ENCODE measurements around the gene RPS27A.

The RPS27A gene

DNA sequence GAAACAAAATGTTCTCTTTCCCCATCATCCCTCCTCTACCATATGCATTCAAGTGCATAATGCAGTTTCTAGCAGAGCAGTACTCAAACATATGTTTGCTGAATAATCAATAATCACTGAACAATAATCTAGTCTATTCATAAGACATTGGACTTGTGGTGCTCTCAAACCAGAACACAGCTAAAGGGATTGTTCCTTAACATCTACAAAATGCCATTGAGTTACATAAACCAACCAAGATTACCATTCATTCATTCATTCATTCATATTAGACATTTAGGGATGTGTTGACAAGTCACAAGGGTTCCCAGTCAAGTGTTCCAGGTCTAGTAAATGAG is 4.3 kb upstream of the RPS27A start:
- H3K27me3 ChIP-seq: no peaks in the 10 kb centered on the region
- peaks cover 22 to 24% of the 10 kb centered on the region in 2 experiments for H3K4me1 ChIP-seq (ENCODE audit: control insufficient read depth in 1 of 2, insufficient read depth in 1 of 2, low read depth in 1 of 2, low read length in 1 of 2)
- TF ChIP-seq, protein P1, sequence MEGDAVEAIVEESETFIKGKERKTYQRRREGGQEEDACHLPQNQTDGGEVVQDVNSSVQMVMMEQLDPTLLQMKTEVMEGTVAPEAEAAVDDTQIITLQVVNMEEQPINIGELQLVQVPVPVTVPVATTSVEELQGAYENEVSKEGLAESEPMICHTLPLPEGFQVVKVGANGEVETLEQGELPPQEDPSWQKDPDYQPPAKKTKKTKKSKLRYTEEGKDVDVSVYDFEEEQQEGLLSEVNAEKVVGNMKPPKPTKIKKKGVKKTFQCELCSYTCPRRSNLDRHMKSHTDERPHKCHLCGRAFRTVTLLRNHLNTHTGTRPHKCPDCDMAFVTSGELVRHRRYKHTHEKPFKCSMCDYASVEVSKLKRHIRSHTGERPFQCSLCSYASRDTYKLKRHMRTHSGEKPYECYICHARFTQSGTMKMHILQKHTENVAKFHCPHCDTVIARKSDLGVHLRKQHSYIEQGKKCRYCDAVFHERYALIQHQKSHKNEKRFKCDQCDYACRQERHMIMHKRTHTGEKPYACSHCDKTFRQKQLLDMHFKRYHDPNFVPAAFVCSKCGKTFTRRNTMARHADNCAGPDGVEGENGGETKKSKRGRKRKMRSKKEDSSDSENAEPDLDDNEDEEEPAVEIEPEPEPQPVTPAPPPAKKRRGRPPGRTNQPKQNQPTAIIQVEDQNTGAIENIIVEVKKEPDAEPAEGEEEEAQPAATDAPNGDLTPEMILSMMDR (IDR thresholded peaks at IDR 0.05): no peak
- H3K27ac ChIP-seq: peak overlapping the region; percentile 71
- peak overlapping the region in 1 of 2 experiments; percentile 21 for H3K4me3 ChIP-seq (ENCODE audit: low read depth in 1 of 2, low read length in 1 of 2)
- no peaks in the 10 kb centered on the region for H3K36me3 ChIP-seq
- no peaks in the 10 kb centered on the region for H3K9me3 ChIP-seq

DNA sequence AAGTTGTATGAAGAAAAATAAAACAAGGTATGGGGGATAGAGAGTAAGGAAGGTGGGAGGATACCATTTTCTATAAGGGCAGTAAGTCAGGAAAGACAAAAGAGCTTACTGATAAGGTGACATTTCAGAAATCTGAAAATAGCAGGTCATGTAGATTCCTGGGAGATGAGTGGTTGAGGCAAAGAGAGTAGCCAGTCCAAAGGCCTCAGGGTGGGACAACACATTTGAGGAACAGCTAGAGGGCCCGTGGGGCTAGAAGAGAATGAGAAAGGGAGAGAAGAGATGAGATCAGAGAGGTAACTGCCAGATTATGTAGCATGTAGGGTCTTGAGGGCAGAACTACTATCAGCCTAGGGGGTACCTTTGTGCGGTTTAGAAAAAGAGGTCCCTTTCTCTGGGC is 3.3 kb upstream of the RPS27A start:
- Histone ChIP-seq H3K27me3 (no peaks in the 10 kb centered on the region), H3K27ac (no peak overlapping the region), H3K36me3 (peaks cover 2% of the 10 kb centered on the region), H3K4me1 (ENCODE audit: control insufficient read depth in 1 of 2, insufficient read depth in 1 of 2, low read depth in 1 of 2, low read length in 1 of 2) (peaks cover 27 to 29% of the 10 kb centered on the region in 2 experiments), H3K9me3 (no peaks in the 10 kb centered on the region), H3K4me3 (ENCODE audit: low read depth in 1 of 2, low read length in 1 of 2) (no peak overlapping the region)
- TF ChIP-seq, protein P1 (IDR thresholded peaks at IDR 0.05): no peak

DNA sequence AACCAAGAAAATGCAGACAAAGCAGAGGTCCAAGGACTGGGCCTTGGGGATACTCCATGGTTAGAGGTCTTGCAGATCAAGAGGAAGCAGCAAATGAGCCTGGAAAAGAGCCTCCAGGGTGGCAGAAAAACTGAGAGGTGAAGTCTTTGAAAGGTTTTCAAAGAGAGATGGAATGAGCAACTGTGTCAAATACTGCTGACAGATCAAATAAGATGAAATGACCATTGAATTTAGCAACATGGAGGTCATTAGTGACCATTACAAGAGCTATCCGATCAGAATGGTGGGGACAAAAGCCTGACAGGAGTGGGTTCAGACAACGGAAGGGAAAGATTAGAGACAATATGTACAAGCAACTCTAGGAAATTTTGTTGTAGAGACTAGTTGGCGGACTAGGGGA is 1.9 kb upstream of the RPS27A start:
- H3K27ac ChIP-seq: no peak overlapping the region
- no peaks in the 10 kb centered on the region for H3K9me3 ChIP-seq
- no peak overlapping the region for H3K4me3 ChIP-seq (ENCODE audit: low read depth in 1 of 2, low read length in 1 of 2)
- peaks cover 15% of the 10 kb centered on the region for H3K36me3 ChIP-seq
- H3K4me1 ChIP-seq (ENCODE audit: control insufficient read depth in 1 of 2, insufficient read depth in 1 of 2, low read depth in 1 of 2, low read length in 1 of 2): peaks cover 27 to 32% of the 10 kb centered on the region in 2 experiments
- TF ChIP-seq, protein P1 (IDR thresholded peaks at IDR 0.05): no peak
- H3K27me3 ChIP-seq: no peaks in the 10 kb centered on the region

- Histone ChIP-seq H3K9me3 (no peaks in the 10 kb centered on the region), H3K36me3 (peaks cover 25% of the 10 kb centered on the region), H3K4me1 (ENCODE audit: control insufficient read depth in 1 of 2, insufficient read depth in 1 of 2, low read depth in 1 of 2, low read length in 1 of 2) (peaks cover 27 to 32% of the 10 kb centered on the region in 2 experiments), H3K27ac (peak overlapping the region; percentile 94), H3K27me3 (no peaks in the 10 kb centered on the region), H3K4me3 (ENCODE audit: low read depth in 1 of 2, low read length in 1 of 2) (peak overlapping the region; percentile 77 to 94)
- TF ChIP-seq, protein P1 (IDR thresholded peaks at IDR 0.05): no peak
Measured at GRCh38 chr2:55231546-55232083, 873 bp upstream of the RPS27A start.

DNA sequence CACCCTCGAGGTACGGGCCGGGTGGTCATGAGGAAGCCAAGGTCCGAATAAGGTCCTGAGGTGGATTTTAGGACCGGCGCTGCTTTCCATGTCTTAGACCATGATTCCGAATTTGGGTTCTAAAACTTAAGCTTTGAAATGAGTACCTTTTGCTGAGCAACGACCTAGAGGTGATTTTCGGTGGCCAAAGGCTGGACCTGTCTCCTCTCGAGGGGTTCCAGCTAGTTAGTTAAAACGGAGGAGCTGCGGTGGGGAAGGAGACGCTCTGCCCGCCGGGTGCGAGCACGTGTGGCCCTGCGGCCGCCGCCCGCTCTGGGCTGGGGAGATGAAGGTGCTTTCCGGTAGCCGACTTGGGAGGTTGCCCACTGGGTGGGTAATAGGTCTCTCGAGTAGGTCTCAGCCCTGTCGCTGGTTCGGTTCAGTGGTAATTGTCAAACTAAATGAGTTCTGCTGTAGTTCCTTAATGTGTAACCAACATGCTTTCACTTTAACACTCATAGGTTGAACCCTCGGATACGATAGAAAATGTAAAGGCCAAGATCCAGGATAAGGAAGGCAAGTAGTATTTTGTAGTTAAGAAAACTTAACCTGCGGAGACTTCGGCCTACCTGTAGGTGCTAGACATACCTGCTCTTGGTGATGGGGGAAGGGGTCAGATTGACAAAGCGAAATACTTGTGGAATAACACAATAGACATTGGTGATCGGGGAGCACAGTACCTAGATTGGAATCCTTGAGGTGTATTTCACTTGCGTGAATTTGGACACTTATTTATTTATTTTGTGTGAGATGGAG is 572 bp downstream of the RPS27A start:
- H3K27me3 ChIP-seq: no peaks in the 10 kb centered on the region
- peaks cover 33% of the 10 kb centered on the region for H3K36me3 ChIP-seq
- peak overlapping the region; percentile 77 to 94 for H3K4me3 ChIP-seq (ENCODE audit: low read depth in 1 of 2, low read length in 1 of 2)
- H3K9me3 ChIP-seq: no peaks in the 10 kb centered on the region
- H3K4me1 ChIP-seq (ENCODE audit: control insufficient read depth in 1 of 2, insufficient read depth in 1 of 2, low read depth in 1 of 2, low read length in 1 of 2): peaks cover 21 to 22% of the 10 kb centered on the region in 2 experiments
- TF ChIP-seq, protein P1 (IDR thresholded peaks at IDR 0.05): no peak
- H3K27ac ChIP-seq: peak overlapping the region; percentile 94
